ENCODE measurements around the gene SNAI3.
"Not testable (repeated sequence)": the region's sequence is repeated elsewhere in the genome, so short reads cannot be mapped to it uniquely, and the experiment has no call there.

SNAI3 gene

GRCh38 chr16:88690341-88691128 is 4.2 kb upstream of the SNAI3 start:
- no peak for DNase-seq (ENCODE audit: low spot score)

- no peak for DNase-seq (ENCODE audit: low spot score)
Measured at GRCh38 chr16:88688013-88688778, 1.9 kb upstream of the SNAI3 start.

- no peak for DNase-seq (ENCODE audit: low spot score)
Measured at GRCh38 chr16:88687676-88688012, 1.3 kb upstream of the SNAI3 start.

- no peak for DNase-seq (ENCODE audit: low spot score)
Measured at GRCh38 chr16:88687254-88687576, 908 bp upstream of the SNAI3 start.

GRCh38 chr16:88686062-88686438 is 257 bp downstream of the SNAI3 start:
- no peak for DNase-seq (ENCODE audit: low spot score)

- no peak for DNase-seq (ENCODE audit: low spot score)
Measured at GRCh38 chr16:88685156-88686061, 898 bp downstream of the SNAI3 start.

- DNase-seq (ENCODE audit: low spot score), result no peak
Measured at GRCh38 chr16:88684569-88685155, 1.6 kb downstream of the SNAI3 start.

GRCh38 chr16:88681709-88682451 is 4.4 kb downstream of the SNAI3 start:
- DNase-seq (ENCODE audit: low spot score), result no peak

GRCh38 chr16:88681084-88681680 is 5.1 kb downstream of the SNAI3 start:
- no peak for DNase-seq (ENCODE audit: low spot score)

- no peak for DNase-seq (ENCODE audit: low spot score)
Measured at GRCh38 chr16:88680554-88681083, 5.7 kb downstream of the SNAI3 start.

GRCh38 chr16:88678224-88678979 is 7.9 kb downstream of the SNAI3 start:
- DNase-seq (ENCODE audit: low spot score), result no peak

GRCh38 chr16:88677721-88678120 is 8.6 kb downstream of the SNAI3 start:
- DNase-seq (ENCODE audit: low spot score), result no peak

GRCh38 chr16:88676502-88677242 is 9.6 kb downstream of the SNAI3 start:
- DNase-seq (ENCODE audit: low spot score), result no peak

- no peak for DNase-seq (ENCODE audit: low spot score)
Measured at GRCh38 chr16:88673716-88674379, 12.5 kb downstream of the SNAI3 start.

GRCh38 chr16:88672776-88673175 is 13.5 kb downstream of the SNAI3 start:
- DNase-seq (ENCODE audit: low spot score), result peak; percentile 71

GRCh38 chr16:88671806-88672205 is 14.5 kb downstream of the SNAI3 start:
- DNase-seq (ENCODE audit: low spot score), result no peak

GRCh38 chr16:88669980-88670379 is 16.3 kb downstream of the SNAI3 start:
- DNase-seq (ENCODE audit: low spot score), result no peak

- DNase-seq (ENCODE audit: low spot score), result not testable (repeated sequence)
Measured at GRCh38 chr16:88669493-88669892, 16.8 kb downstream of the SNAI3 start.

GRCh38 chr16:88667461-88667860 is 18.8 kb downstream of the SNAI3 start:
- no peak for DNase-seq (ENCODE audit: low spot score)
